HG03064 (cell line): Measurements from ENCODE around the gene RNF31.
A peak's percentile ranks its signal among the peaks of the same experiment; 100 is the strongest.
"Not testable (repeated sequence)": the region's sequence is repeated elsewhere in the genome, so short reads cannot be mapped to it uniquely, and the experiment has no call there.

ENCODE experiments used
- ATAC-seq: cut with Tn5 transposase; IDR thresholded peaks from one replicate; pipeline ENCODE4 v1.9.1; 2021; ENCODE audit warnings: low read depth; ENCODE audit not compliant: unreplicated experiment

RNF31 gene

DNA sequence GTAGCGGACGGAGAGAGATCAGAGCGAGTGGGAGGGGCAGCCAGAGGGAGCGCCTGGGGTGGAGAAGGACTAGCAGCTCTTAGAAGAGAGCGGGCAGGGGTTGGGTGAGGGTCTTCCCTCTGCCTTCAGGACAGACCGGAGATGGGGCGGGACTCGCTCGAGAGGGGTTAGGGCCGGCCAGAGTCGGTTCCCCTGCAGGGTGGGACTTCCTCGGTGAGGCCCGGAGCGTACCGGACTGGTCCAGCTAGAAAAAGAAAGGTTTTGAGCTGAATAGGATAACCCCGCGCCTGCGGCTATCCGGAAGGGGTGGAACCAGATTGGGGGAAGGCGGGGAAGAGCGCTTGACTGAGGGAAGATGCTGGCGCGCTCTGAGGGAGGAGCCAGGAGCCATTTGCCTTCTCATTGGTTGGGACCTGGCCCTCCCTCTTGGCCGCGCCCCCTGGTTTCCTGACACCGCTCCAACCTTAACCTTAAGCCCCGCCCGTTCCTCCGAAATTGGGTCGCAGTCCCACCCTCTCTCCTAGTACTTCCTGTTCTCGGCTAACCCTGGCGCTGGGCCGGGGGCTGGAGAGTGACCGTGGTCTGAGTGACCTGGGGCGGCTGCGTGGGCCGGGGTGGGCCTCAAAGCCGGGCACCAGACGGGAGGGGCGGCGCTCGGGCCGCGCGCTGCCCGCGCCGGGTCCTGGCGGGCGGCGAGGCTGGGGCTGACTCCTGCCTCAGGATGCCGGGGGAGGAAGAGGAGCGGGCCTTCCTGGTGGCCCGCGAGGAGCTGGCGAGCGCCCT, at the start of gene RNF31:
Gene RNF31 (plus strand): TSS at position 521 of the 783 bp plus-strand sequence. CDS start 201 bp downstream, at position 722.
- peak; percentile 73 for ATAC-seq

DNA sequence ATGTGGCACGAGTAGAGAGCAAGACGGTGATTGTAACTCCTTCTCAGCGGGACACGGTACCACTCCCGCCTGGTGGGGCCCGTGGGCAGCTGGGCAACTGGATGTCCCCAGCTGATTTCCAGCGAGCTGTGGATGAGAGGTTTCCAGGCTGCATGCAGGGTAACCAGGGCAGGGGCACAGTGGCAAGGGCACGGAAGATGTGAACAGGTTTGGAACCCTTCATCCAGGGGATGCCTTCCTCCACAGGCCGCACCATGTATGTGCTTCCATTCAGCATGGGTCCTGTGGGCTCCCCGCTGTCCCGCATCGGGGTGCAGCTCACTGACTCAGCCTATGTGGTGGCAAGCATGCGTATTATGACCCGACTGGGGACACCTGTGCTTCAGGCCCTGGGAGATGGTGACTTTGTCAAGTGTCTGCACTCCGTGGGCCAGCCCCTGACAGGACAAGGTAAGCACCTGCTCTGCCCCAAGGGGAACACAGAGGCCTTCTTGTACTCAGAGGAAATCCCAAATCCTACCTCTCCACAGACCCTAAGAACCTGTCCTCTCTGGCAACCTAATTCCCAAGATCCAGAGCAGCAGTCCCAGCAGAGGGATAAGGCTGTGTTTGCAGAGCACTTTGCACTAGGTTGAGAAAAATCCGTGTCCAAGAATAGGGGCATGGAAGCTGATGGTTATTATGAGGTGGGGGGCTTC, 48.9 kb upstream of the RNF31 start:
- no peak for ATAC-seq

DNA sequence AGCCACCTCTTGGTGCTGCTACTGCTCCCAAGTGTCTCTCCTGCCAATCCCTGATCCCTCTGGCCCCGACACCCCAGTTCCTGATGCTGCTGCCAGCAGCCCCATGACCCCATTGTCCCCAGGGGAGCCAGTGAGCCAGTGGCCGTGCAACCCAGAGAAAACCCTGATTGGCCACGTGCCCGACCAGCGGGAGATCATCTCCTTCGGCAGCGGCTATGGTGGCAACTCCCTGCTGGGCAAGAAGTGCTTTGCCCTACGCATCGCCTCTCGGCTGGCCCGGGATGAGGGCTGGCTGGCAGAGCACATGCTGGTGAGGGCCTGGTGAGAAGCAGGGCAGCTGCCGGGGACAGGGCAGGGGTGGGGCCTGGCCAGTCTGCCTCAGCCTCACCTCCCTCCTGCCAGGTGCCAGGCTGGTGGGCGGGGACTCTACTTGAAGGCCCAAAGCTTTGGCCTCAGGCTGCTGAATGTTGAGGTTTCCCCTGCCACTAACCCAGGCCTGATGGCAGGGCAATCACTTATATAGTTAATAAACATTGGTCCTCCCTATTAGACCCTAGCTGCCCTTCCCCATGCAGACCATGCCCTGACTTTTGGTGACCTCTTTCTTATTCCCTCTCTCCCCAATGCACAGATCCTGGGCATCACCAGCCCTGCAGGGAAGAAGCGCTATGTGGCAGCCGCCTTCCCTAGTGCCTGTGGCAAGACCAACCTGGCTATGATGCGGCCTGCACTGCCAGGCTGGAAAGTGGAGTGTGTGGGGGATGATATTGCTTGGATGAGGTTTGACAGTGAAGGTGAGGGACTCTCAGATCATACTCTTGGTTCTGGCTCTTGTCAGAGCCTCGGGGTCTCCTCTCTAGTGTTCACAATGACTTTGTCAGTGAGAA, 48.1 kb upstream of the RNF31 start:
- ATAC-seq = no peak

DNA sequence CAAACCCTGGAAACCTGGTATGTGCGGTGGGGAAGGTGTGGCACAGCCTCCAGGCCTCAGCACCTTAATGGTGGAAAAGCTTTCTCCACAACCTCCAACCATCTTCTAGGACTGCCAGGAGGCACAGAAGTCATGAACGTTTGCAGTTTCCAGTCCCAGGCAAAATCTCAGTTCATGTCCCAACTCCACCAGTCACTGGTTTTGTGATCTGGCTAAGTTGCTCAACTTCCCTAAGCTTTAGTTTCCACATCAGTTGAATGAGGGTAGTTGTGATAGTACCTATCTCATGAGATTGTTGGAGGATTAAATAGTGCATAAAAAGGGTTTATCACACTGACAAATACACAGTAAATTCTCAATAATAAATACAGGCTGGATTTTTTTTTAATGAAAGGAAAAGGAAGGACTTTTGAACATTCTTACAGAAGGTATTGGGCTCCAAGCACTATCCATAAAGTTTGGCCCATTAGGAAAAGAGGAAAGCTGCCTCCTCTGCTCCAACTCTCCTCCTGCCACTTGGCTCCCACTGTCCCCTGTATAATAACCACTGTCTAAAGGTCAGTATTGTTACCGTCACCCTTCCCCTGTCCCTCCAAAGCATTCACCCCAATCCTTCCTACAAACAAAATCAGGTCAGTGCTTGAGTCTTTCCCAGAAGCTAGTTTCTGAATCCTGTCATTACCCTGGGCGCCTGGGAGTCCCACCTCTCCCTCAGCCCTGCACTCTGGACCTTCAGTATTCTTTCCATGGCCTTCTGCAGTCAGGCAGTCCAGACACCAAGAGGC, 46.9 kb upstream of the RNF31 start:
- no peak for ATAC-seq

DNA sequence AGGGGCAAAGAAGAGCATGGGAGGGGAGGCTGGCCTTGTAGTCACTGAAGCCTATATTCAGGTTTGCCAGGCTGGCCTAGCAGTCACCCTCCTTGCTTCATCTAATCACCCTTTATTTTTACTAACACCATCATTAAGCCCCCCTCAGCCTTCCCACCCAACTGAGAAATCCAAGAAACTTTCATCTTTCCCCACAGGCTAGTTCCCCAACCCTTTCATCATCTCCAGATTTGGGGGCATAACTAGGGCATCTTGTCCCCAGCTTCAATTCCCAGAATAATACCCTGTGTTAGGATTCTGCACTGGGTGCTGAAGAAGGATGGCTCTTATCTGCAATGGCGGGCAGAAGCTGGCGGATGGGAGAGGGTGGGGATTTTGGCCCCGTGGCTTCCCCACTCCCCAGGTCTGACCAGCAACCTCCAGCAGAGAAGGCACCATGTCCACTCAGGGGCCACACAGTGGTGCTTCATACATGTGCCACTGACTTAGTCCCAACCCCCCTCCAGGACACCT, 46.3 kb upstream of the RNF31 start:
- no peak for ATAC-seq

DNA sequence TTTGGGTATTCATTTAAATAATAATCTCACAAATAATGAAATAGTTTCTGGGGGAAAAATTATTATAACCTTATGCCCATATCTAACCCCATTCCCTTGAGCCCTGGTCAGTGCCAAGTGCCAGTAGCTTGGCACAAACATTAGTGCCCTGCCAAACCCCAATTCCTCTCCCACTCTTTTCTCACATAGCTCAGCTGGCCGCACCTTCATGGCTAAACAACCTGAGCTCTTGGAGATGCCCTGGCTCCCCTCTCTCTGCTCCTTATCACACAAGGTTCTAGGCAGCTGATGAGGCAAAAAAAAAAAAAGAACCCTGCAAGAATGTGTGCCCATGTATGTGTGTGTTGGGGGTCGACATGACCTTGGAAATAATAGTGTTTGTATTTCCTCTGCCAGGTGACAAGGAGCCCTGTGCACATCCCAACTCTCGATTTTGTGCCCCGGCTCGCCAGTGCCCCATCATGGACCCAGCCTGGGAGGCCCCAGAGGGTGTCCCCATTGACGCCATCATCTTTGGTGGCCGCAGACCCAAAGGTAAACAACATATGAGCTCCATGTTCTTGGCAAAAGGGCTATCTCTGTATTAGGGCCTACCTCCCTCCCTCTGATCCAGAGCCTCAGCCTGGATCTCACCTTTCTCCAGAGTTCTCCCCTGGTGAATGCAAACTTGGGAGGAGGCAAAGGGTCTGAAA, 44.8 kb upstream of the RNF31 start:
- ATAC-seq = no peak

DNA sequence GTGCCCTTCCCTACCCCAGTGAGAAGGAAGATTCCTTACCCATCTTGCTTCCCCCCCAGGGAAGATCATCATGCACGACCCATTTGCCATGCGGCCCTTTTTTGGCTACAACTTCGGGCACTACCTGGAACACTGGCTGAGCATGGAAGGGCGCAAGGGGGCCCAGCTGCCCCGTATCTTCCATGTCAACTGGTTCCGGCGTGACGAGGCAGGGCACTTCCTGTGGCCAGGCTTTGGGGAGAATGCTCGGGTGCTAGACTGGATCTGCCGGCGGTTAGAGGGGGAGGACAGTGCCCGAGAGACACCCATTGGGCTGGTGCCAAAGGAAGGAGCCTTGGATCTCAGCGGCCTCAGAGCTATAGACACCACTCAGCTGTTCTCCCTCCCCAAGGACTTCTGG, 43.8 kb upstream of the RNF31 start:
- no peak for ATAC-seq

DNA sequence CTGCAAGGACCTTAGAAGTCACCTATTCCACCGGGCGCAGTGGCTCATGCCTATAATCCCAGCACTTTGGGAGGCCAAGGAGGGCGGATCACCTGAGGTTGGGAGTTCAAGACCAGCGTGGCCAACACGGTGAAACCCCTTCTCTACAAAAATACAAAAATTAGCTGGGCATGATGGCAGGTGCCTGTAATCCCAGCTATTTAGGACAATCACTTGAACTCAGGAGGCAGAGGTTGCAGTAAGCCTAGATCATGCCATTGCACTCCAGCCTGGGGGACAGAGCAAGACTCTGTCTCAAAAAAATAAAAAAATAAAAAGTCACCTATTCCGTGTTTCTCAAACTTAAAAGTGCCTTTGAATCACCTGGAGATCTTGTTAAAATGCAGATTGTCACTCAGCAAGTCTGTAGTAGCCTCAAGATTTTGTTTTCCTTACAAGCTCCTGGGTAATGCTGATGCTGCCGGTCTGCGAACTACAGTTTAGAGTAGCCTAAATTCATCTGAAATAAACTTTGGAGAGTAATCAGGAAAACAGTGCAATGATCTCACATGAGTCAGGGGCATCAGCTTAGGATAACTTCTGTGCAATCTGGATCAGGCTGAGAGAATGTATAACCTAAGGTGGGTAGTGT, 41.6 kb upstream of the RNF31 start:
- ATAC-seq = not testable (repeated sequence)

DNA sequence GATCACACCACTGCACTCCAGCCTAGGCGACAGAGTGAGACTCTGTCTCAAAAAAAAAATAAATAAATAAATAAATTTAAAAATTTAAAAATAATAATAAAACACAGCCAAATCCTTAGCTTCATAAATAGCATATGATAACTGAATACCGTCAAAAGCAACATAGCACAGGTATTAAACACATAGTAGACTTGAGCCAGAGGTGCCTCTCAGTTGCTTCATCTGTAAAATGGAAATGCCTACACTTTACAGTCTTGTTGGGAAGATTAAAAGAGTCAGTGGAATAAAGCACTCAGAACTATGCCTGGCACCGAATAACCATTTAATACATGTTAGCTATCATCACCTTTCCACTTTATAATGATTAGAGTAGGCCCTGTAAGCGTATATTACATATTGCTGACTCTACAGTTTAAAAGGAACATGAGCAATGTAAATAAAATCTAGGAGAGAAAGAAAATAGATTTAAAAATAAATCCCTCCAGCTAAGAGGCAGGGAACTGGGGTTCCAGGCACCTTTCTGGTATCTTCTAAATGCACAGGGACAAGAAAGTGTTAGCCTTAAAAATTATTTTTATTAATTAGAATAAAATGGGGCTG, 40.5 kb upstream of the RNF31 start:
- no peak for ATAC-seq

DNA sequence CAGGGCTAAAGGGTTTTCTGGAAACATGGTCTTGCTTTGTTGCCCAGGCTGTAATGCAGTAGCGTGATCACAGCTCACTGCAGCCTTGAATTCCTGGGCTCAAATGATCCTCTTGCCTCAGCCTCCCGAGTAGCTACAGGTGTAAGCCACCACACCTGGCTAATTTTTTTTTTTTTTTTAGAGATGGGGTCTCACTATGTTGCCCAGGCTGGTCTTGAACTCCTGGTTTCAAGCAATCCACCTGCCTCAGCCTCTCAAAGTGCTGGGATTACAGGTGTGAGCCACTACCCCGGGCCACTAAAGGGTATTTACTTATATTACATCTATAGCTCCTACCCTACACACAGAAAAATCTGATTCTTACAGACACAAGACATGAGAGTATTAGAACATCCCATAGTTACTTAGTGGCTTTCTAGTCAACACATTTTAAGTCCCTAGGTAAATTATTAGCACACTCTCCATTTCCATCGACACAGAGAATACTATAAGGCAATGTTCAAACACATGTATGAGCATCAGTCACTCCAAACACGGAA, 38.9 kb upstream of the RNF31 start:
- peak; percentile 34 for ATAC-seq

DNA sequence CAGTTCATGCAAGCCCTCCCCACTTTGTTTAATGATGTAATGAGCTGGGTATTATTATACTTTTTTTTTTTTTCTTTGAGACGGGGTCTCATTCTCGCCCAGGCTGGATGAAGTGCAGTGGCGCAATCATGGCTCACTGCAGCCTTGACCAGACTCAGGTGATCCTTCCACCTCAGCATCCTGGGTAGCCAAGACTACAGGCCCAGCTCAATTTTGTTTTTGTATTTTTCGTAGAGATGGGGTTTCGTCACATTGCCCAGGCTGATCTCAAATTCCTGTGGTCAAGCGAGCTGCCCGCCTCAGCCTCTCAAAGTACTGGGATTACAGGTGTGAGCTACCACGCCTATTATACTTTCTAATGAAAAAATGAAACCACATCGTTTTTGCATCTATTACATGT, 37.2 kb upstream of the RNF31 start:
- no peak for ATAC-seq

DNA sequence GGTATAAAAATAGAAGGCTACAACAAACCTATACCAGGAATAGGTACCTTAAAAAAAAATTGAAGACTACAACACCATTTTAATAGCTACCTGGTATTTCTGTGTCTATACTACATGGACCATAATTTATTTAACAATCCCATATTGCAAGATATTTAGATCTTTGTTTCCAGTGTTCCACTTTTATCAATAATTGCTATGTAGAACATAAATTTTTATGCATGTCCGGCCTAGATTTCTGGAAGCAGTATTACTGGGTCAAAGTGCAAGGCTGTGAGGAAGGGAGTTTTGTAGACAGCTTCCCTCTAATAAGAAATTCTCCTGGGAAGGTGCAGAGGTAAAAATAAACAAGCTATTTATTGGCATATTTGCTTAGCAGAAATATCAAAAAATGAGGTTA, 36.8 kb upstream of the RNF31 start:
- ATAC-seq = no peak

DNA sequence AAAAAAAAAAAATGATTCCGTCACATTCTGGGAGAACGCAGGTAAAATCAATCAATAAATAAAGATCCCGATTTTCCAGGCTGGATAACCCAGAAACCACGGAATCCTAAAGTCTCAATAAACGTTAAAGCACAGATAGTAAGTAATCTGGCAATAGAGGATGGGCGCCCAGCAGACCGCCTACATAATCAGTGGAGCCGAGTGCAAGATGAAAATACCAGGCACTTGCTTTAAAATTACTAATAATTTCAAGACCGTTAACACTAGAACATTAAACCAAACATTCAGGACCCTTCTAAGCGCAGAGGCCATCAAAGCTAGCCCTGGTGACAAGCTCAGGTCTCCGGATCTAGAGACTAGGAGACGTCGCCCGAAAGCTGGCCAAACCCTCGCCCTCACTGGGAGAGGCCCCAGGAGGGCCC, 33.9 kb upstream of the RNF31 start:
- ATAC-seq = no peak

DNA sequence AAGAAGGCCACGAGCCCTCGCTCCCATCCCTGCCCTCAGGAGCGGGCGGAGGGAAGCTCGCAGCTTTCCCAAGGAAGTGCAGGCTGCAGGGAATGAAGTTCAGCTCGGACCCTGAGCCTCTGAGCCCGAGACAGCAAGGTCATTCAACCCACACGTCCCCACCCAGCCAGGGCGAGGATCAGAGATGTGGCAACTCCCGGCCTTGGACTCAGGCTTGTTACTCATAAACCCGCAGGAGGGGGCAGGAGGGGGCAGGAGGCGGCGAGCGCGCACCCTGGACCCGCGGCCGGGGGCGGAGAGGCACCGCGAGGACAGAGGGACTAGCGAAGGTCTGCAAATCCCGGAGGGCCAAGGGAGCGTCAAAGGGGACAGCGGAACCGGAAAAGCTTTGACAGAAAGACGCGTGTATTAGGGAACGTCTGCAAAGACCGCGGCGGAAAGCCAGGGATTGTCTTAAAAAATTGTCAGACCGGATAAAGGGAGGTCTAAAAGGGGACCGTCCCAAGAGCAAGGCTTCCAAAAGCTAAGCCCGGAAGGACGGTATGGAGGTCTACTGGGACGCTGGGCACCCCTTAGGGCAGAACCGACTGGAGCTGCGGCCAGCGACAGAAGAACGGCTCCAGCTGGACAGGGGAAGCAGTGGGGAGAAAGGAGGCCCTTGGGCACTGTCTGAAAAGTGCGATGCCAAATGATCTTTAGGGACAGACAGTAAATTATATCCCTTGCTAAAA, 33.3 kb upstream of the RNF31 start:
- ATAC-seq = peak; percentile 35

DNA sequence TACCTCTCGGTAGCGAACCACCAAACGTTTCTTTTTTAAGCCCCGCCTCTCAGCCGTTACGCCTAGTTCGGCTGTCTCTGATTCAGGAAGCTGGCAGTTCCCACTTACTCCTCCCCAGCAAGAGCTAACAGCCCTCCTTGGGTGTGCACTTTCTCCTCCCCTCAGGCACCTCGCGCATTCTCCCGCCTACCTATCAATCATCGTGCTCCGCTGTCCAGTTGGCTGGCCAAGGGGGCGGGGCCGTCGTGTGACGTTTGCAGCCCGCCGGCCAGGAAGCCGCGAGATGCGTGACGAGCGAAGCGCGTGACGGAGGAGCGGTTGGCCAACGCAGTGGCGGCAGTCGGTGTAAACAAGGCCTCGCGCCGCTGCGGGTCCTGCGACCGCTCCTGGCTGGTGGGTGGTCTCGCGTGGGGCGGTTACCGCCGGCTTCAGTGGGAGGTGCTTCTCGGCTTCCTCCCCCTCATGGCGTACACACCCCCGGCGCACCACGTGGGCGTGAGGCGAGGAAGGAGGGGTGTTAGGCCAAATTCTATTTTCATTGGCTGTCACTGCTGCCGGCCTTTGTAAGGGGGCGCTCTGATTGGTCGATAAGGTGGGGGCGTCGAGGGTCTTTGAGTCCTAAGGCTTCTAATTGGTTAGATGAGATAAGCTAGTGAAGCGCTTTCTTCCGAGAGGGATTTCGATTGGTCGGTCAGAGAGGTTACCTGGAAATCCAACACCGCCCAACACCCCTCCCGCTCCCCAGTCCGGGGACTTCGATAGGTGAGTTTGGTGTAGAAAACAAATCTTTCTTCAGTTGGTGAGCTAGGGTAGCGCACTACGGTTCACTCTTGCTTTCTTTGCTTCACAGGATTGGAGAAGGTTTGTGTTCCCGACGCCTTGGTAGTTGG, 32.5 kb upstream of the RNF31 start, which contains the start of the genes DCAF11 and NRL:
Gene DCAF11 (plus strand): TSS at position 246 of the 890 bp plus-strand sequence. CDS start 818 bp downstream, outside the sequence.
Gene NRL (minus strand): TSS at position 418 of the 890 bp plus-strand sequence. CDS start 32,101 bp downstream, outside the sequence.
- peak; percentile 83 for ATAC-seq

DNA sequence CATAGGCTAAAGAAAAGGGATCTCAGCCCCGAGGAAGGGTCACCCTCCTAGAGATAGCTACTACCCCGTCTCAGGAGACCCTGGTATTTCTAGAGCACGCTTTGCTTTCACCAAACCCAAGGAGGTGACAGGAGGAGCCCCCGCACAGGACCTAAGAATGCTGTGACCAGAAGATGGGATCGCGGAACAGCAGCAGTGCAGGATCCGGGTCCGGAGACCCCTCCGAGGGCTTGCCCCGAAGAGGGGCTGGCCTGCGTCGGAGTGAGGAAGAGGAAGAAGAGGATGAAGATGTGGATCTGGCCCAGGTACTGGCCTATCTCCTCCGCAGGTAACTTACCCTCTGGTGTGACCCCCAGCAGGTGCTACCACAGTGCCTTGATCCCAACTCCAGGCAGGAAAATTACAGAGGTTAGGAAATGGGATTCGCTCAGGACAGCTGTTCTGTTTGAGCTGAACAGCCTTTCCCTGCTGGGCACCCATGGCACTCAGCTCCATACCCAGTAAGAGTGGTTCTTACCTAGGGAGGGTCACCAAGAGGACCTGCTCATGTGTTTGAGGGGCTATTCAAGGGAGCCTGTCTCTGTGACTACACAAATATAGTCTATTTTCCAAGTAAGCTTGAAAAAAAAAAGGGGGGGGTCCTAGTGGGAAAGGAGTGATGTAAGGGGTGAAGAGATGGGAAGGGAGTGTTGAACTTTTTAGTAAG, 31.7 kb upstream of the RNF31 start:
- no peak for ATAC-seq
